Stimulated activated CD8-positive, alpha-beta memory T cell treated with anti-CD3 and anti-CD28 coated beads, Interleukin-15, amount 100 ng/mL, for 1 hour (primary cell): ENCODE results near the gene ZNF423.

Experiments
- DNase-seq: peaks from one replicate; pipeline ENCODE4 v3.0.0-alpha.2; 2020; ENCODE audit warnings: low read depth

ZNF423 gene

DNA sequence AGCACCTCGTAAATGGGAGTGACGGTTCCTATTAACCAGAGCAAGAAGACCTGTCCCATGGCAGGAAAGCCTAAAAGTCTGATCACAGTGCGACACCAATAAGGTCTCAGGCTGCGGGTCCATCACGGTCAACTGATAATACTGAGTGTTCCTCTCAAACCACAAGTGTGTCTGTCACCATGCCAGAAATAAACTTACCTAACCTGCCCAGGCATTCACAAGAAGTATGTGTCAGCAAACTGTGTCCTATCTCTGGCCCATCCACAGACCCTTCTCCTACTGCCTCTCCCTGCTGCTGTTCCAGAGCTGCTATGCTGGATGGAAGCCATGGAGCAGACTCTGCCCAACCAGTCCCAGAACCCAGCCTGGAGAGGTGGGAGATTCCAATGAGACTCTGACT is 73.5 kb downstream of the ZNF423 start:
- DNase-seq, result no peak

DNA sequence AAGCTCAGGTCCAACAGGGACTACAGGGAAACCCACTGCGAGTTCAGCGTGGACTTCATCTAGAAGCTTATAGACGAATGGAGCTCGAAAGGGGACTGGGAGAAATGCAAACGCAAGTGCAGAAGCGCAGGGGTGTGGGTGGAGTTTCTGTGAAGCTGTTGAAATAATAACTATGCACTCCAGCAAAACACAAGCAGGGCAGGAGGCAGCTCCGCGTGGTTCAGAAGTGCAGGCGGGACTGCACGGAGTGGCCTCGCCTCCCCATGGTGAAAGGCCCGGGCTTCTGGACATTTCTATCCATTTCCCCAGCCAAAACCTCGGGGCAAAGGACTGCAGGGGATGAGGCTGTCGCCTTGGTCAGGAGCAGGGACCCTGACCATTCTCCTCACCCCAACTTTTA is 74.5 kb downstream of the ZNF423 start:
- no peak for DNase-seq

DNA sequence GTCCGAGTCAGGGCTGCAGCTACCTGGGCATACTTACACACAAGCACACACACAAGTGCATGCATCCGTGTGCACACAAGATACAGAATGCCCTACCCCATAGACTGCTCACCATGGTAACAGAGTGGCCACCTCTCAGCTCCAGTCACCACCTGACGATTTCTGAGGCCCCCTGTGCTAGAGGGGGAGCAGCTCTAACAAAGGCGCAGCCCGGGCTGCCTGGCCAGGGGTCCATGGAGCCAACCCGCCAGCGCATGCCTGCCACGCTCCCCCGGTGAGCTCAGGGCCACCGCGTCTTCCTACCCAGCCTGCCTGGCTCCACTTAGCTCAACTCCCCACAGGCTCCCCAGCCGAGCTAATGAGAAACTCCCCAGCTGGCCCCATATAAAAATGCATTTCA is 75.5 kb downstream of the ZNF423 start:
- no peak for DNase-seq

GRCh38 chr16:49779979-49780378 is 75.9 kb downstream of the ZNF423 start:
- no peak for DNase-seq

DNA sequence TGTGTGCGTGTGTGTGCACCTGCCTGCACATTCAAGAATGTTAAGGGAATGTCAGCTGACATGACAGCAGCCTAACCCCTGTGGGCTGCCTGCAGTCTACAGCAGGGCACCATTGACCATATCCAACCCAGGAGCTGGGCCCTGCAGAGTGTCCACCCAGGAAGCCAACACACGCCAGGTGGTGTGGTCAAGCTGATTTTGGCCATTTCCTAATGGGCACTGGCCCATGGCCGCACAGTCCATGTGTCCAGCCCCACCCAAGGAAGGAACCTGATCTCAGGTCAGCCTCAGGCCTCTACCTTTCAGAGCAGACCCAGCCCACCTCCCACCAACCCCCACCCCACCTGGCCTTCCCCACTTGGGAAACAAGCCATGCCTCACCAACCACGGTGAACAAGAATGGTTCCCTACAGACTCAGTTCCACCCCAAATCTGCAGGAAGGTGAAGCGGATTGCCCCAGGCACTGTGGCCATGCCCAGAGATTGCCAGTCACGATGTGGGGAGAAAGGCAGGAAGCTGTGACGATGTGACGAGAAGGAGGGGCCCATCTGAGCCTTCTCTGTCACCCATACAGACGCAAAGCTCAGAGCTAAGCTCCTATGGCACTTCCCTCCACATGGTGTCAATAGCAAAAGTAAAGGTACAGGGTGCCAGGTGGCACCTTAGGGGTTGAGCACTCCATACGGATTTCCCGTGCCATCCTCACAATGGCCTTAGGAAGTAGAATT is 77.5 kb downstream of the ZNF423 start:
- no peak for DNase-seq

DNA sequence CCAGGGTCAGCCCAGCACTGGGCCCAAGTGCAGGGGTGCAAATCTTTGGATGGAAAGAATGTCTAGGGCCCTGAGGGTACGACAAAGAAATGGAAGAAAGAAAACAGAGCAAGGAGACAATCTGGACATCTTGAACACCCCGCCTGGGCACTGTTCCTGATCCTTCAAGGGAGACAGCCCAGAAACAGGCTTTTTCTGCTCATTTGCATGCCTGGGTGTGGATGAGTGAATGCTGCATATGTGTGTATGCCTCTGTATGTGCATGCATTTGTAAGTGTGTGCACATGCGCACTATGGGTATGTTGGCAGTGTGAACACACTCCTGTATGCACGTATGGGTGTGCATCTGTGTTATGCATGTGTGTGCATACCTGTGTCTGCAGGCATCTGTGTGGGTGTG is 79.2 kb downstream of the ZNF423 start:
- DNase-seq, result no peak

- DNase-seq, result no peak
Observed at GRCh38 chr16:49776085-49776595, 79.8 kb downstream of the ZNF423 start.

GRCh38 chr16:49775581-49775980 is 80.3 kb downstream of the ZNF423 start:
- no peak for DNase-seq

- DNase-seq, result no peak
Observed at GRCh38 chr16:49775018-49775417, 80.9 kb downstream of the ZNF423 start.

DNA sequence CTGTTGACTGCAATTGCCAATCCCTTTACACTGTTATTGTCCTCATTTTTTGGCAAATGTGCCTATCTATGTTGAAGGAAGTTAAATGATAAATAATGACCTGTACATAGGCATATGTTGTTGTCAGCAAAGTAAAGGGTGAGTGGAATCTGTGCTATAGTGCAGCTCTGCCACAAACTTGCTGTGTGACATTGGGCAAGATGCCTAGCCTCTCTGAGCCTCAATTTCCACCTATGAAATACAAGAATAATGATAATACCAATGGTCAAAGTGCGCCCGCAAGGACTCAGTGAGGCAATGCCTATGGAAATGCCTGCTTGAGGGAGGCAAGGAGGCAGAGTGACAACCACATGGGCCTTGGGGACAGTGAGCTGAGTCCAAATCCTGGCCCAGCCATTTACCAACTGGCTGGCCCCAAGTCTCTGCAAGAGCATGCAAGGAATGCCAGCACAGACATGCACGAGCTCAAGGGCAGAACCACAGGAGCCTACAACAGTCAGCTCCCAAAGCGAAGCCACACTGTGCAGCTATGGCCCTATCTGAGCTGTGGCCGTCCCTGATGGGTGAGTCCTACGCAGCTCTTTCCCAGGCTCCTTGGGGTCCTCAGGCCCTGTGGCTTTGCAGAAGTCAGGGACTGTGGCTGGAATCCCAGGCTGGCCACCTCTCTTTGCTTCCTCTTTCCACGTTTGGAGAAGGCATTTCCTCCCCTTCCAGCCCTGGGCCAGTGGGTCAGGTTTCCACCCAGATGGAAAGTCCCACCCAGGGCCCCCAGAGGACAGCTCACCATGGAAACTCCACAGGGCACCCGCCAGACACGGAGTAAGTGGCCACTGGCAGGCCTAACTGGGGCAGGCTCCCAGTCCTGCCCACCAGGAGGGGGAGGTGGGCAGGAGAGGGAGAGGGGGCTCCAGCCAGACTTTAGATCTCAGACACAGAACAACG is 82.1 kb downstream of the ZNF423 start:
- DNase-seq, result no peak

DNA sequence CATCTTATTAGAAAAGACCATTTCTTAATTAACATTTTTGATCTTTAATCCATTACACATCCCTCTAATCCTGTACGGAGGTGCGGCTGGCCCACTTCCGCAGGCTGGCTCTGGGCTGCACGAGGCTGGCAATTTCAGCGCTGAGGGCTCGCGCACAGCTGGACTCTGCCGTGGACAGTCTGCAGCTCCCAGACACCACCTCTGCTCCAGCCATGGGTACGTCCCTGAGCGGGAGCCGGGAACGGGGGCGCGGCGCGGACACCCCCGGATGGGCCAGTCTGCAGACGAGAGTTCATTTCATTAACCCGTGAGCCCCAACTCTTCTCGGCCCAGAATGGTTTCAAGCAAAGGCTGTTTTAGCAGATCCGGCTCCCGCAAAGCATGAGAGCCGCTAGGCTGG is 87.9 kb downstream of the ZNF423 start:
- DNase-seq, result no peak

DNA sequence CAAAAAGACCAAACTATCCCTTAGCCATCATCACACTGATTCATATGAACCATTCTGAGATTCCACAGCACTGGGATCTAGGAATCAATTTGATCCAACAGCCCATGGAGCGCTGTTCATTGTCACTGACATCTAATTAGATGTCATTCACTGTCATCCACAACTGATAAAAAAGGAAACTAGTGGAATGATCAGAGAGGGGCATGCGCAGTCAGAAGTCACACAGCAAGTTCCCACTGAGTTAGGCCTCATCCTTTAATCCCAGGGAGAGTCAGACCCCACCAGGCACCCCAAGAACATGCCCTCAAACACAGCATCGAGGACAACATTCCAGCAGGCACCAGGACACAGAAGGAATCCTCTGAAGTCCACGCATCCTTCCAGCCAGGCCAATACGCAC is 88.5 kb downstream of the ZNF423 start:
- DNase-seq, result no peak

- DNase-seq, result no peak
Observed at GRCh38 chr16:49766225-49766624, 89.7 kb downstream of the ZNF423 start.

- DNase-seq, result no peak
Observed at GRCh38 chr16:49763826-49764225, 92.1 kb downstream of the ZNF423 start.

- DNase-seq, result no peak
Observed at GRCh38 chr16:49760815-49761214, 95.1 kb downstream of the ZNF423 start.

GRCh38 chr16:49757559-49758069 is 98.3 kb downstream of the ZNF423 start:
- DNase-seq, result no peak

- DNase-seq, result no peak
Observed at GRCh38 chr16:49756775-49757558, 98.9 kb downstream of the ZNF423 start.

DNA sequence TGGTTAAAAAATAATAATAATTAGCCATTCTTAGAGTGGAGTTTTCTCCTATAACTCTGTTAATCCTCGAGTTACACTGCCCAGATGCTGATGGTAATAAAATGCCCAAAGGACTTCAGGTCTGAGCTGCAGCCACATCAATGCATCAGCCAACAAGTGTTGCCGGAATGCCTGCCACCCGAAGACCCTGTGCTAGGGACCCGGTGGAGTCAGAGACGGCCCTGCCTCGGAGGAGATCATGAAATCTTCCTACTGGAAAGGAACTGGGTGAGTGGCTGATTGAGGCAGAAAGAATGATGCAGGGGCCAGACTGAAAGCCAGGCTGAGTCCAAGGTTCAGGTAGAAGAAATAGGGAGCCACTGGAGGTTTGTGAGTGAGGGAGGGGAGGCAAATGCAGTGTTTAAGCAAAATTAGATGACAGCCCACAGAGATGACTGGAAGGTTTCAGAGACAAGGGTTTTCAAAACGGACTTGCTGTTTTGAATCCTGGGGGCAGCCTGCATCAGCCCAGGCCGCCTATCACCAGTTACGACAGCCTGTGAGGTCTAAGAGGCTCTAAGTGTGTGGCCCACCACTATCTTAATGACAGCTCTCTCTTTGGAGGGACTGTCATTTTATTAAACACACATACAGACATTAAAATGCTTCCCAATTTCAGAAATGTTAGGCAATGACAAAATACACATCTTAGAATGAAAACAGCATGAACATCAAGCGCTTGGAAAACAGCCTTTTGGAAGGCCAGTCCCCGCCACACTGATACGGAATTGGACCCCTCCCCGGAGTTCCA is 100.0 kb downstream of the ZNF423 start:
- no peak for DNase-seq

GRCh38 chr16:49755313-49755620 is 100.6 kb downstream of the ZNF423 start:
- DNase-seq, result no peak

DNA sequence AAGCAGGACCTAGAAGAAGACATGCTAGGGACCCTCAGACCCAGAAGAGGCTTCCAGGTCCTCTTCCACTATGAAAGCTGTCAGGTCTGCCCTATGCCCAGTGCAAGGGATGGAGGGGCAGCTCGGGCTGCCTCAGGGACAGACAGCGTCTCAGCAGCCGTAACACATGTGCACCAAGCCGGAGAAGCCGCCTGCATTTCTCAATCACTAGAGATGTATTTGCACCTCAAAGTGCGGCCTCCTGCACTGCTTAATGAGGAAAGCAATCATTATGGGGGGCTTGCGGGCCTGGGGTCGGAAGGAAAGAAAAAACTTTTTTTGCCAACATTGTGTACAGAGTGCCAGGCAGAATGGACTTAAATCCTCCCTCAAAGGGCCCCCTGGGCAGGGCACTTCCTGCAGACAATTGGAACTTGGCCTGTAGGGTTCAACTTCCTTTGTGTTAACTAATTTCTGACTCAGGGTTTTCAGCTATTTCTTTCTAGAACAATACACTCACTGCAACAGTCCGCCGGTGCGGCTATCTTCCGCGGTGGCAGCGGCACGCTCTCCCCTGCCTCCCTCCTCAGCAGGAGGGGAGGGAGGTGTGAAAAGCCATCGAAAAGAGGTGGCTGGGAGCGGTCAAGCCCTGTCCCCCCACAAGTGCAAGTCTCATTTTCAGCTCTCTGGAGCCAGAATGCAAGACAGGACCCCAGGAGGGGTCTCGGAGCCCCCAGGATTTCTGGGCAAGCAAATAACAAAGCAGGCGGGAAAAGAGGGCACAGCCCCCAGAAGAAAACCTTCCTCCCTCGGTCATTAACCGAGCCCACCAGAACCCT is 101.2 kb downstream of the ZNF423 start:
- no peak for DNase-seq
